Fibroblast of skin of left quadriceps (primary cell): ENCODE results near the gene BAIAP2.

Source experiments
- DNase-seq, 2 experiments: peaks; one replicate each; pipeline ENCODE4 v3.0.0-alpha.2; 2013; ENCODE audit warnings: low read depth in 2 of 2

BAIAP2 gene

DNA sequence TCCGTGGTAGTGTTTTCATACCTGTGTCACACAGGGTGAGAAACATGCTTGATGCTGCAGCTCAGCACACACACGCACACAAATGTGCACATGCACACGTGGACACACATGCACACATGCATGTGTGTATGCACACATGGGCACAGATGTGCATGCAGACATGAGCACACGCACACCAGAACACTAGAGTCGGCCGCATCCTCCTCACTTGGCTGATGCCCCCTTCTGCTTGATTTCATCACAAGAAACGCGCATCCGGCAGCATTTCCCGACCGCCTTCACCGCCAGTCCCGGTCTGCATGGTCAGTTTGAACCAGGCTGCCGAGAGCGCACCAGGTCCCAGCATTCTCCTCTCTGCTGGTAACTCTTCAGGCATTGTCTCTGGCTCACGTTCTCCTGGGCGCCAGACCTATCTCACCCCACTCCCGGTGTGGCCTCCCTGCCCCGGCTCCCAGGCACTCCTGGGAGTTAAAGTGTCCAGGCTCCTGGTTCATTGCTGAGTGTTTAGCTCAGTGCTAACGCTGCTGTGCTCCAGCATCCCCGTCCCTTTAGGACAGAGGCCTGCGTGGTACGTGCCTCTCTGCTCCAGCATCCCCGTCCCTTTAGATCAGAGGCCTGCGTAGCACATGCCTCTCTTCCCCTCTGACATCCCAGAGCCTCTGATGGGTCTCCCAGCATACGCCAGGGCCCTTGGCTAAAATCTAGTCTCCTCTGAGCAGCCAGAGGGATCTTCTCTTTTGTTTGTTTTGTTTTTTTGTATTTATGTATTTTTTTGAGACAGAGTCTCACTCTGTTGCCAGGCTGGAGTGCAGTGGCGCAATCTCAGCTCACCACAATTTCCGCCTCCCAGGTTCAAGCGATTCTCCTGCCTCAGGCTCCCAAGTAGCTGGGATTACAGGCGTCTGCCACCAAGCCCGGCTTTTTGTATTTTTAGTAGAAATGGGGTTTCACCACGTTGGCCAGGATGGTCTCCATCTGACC, 16.0 kb downstream of the BAIAP2 start:
- no peak for DNase-seq

DNA sequence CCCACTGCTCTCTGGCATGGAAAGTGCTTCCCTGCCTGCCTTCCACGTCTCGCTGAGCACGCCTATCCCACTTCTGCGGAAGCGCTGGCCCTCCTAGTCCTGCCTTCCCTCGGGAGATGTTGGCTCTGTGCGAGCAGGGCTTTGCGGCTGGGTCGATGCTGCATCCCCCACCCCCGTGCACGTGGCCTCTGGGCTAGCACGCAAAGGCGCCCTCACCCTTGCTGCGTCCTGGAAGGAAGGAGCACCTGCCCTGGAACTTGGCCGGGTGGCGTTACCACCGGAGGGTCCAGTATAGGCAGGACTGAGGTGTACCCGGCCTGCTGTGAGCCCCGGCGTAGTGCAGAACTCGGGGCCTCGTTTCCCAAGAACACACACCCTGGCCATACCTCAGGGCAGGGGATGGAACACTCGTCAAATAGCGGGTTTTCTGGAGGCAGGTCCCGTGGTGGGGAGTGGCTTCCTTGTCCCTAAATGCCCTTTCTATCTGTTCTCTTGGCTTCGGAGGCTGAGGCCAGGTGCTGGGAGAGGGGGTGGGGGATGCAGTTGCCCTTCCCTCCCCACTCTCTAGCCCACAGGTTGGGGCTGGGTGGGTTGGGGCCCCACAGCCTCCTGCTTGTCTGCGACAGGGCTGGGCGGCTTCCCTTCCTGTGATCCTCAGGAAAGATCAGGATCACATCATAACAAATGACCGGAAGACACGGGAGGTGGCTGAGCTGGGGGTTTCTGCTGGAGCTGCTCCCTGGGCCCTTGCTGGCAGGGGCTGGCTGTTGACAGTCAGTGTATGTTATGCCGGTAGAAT, 17.4 kb downstream of the BAIAP2 start:
- no peak for DNase-seq

DNA sequence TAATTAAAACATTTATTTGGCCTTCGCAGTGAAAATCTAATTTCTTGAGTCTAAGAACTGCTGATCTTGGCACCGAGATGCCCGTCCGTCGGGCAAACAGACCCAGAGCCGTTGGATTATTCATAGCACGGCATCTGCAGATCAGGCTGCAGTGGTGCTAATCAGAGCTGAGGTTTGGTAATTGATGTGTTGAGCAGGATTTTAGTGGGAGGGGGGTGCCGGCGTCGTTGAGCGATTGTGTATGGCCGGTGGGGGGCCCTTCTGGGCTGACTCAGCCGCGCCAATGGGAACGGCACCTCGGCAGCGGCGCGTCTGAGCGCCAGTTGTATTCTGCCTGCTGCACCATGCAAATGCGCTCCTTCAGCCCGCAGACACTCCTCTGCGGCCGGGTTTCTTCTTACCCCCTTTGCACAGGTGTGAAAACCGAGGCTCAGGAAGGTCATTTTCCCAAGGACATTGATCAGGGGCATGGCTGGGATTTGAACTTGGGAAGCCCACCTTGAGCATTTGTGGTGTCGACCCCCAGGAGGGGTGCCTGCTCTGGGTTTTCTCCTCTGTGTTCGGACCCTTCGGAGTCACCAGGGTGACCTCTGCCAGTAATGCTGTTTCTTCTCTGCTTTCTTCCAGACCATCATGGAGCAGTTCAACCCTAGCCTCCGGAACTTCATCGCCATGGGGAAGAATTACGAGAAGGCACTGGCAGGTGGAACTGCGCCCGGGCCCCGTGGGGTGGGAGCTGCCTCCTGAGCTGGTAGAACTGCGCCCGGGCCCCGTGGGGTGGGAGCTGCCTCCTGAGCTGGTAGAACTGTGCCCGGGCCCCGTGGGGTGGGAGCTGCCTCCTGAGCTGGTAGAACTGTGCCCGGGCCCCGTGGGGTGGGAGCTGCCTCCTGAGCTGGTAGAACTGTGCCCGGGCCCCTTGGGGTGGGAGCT, 18.4 kb downstream of the BAIAP2 start:
- no peak for DNase-seq

DNA sequence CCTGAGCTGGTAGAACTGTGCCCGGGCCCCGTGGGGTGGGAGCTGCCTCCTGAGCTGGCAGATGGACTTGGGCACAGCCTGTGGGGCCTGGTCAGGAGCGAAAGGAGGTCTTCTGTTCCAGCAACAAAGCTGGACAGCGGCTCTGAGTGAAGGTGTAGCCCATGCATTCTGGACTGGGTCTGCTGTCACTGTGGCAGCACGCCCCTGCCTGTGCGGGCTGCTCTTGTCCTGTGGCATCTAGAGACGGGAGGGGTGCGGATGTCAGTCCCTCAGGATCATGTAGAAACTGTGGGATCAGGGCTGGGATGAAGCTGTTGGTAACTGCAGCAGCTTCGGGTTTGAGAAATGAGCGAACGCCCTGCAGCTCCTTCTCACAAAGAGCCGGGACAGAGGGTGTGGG, 19.4 kb downstream of the BAIAP2 start:
- no peak for DNase-seq

DNA sequence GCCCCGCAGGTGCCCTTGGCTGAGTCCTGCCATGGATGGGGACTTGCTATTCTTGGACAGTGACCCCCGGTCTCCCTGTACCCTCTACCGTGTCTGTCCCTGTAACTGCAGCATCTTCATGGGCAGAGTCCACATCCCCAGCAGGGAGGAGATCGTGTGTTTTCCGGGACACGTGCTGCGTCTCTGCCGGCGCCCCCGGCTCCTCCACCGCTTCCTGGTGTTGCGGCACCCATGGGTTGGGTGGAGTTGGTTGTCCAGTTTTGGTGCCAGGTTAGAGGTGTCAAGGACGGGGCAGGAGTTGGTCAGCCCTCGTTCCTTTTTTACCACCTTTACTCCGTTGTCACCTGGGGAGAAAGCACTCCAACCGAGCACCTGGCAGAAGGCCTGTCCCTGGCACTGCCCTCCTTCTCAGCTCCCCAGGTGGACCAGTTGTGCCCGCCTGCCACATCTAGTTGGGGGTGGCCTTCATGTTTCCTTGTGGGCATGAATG, 20.0 kb downstream of the BAIAP2 start:
- no peak for DNase-seq

DNA sequence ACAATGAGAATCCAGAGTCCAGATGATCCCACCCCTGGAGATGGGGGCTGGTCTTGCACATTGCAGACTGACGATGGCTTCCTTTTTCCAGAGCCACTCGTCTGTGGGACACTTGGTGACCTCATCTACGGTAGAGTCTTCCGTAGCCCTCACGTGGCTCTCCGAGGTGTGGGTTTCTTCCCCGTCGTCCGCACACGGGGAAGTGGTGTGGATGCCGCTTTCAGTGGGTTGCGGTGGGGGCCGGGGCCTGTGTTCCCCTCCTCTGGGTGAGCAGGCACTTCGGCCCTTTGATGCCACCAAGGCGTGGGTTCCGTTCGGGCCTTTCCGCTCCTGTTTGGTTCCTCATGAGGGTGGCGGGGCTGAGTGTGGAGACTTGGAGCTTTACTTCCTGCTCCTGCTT, 21.4 kb downstream of the BAIAP2 start:
- DNase-seq: no peak

DNA sequence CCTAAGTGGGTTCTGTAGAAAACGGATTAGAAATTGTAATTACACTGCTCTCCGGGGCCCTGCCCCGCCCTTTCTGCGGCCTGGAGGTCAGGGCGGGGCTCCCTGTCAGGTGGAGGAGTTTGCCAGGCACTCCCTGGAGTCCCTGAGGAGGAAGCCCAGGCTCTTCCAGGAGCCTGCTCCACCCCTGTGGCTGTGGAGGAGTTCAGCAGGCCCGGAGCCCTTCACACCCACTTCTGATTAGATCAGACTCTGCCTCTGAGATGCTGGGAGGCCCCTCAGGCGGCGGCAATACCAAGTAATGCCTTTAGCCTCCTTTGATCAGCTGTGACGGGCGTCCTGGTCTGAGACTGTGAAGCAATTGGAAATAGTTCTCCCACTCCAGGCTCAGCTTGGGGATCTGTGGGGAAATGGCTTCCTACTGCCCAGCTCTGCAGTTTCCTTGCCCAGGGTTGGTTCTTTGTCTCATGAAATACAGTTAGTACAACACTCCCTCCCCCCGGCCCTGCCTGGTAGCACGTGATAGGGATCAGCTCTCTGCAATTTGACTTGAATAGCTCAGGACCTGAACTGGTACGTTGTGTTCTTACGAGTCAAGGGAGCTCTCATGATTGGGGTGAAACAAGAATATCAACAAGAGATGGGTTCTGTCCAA, 22.3 kb downstream of the BAIAP2 start:
- no peak for DNase-seq

DNA sequence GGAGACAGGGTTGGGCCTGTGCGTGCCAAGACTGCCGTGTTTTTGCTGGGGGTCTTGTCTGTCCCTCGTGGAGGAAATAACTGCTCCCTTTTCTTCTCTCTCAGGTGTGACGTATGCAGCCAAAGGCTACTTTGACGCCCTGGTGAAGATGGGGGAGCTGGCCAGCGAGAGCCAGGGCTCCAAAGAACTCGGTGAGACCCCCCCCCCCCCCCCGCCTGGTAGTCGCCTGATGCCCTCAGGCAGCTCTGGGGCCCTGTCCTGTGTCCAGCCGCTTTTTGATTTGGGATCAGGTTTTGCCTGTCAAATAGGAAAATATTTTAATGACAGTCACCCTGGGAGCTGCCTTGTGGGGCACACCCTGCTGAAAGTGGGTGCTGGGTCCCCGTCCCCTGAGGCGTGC, 22.8 kb downstream of the BAIAP2 start:
- no peak for DNase-seq

DNA sequence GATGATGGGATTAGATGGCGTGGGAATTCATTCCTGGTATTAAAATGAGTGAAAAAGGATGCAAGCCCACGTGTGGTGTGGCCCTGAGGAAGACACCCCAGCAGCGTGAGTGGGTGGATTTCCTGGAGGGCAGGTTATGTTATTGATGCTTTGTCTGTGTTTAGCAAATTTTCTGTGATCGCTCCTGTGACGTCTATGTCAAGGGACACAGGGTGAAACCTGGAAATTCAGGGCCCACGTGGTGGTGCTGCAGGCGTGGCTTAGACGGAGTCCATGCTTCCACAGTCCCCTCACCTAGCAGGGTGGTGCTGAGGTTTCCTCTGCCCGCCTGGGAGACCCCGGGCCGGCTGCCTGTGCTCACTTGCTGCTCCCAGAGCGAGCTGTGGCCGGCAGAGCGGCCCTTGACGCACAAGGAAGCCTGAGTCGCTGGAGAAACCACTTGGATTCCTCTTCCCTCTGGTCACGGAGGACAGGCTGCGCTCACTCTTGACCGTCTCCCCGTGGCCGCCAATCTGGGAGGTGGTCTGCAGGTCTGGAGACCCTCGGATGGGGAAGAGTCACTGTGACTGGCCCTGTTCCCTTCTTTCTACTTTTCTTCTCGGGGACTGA, 23.4 kb downstream of the BAIAP2 start:
- no peak for DNase-seq

DNA sequence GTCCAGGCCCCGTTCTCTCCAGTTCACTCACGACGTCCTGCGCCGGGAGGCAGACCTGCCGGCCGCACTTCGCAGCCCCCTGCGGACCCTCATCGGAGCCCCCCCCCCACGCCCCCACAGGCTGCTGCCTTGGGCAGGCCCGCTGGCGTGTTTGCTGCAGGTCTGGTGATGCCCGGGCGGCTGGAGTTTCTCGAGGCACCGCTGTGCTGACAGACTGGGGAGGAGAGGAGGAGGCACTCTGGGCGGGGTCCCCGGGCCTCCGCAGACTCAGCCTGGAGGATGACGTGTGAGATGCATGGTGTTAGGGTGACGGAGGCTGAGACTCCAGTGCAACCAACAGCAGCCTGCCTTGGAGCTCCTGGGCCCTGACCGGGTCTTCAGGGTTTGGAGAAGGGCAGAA, 24.1 kb downstream of the BAIAP2 start:
- DNase-seq: no peak

DNA sequence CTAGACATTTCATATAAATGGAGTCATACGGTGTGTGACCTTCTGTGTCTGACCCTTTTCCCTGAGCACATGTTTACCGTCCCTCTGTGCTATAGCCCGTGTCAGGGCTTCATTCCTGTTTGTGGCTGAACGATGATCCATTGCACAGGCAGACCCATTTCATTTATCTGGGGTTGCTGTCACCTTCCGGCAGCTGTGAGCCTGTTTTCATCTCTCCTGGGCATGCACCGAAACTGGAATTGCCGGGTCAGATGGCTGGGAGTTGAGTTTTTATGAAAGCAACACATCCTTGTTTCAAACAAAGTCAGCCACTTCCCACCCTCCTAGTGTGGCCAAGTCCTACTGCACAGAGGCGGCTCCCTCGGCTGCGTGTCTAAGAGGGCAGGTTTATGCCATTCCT, 25.5 kb downstream of the BAIAP2 start:
- DNase-seq: no peak

DNA sequence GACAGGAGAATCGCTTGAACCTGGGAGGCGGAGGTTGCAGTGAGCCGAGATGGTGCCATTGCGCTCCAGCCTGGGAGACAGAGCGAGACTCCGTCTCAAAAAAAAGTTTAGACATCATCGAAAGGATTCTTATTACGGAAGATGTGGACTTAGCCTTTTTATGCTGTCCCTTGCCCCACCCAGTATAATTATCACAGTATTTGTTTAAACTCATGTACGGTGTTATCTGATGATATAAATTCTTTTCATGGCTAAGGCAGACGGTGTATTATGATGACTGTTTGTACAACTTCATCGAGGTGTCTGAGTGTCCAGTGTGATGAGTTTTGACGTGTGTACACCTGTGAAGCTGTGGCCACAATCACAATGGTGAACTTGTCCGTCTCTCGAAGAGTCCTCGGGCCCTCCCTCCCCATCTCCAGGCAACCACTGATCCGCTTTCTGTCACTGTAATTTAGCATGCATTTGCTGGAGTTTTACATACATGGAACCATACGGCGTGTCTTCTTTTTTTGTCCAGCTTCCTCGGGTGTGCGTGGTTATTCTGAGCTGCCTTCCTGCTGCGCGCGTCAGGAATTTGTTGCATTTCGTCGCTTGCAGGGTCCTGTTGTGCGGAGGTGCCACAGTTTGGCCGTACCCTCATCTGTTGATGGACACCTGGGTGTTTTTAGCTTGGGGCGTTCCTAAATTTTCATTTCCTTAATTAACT, 26.2 kb downstream of the BAIAP2 start:
- no peak for DNase-seq

DNA sequence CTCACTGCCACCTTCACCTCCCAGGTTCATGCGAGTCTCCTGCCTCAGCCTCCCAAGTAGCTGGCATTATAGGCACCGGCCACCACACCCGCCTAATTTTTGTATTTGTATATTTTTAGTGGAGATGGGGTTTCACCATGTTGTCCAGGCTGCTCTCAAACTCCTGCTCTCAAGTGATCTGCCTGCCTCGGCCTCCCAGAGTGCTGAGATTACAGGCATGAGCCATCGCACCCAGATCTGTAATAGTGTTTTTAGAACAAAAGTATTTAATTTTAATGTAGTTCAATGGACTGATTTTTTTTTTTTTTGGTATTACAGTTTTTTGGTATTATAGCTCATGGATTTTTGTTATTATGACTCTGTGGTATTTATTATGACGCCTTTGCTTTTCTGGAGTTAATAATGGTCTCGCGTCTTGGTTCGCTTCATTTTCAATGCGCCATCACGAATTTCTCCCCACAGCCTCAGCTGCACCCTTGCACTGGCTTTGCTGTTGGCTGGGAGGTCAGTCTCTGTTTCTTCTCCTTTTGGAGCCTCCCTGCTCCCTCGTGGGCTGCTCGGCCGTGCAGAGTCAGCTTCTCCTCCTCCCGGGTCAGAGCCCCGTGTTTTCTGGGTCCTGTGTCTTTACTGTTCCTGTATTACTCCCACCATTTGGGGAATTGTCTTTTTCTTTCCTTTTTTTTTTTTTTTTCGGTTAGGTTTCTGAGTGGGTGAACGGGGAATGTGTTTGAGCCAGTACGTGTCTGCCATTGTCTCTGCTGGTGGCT, 27.2 kb downstream of the BAIAP2 start:
- DNase-seq: no peak

DNA sequence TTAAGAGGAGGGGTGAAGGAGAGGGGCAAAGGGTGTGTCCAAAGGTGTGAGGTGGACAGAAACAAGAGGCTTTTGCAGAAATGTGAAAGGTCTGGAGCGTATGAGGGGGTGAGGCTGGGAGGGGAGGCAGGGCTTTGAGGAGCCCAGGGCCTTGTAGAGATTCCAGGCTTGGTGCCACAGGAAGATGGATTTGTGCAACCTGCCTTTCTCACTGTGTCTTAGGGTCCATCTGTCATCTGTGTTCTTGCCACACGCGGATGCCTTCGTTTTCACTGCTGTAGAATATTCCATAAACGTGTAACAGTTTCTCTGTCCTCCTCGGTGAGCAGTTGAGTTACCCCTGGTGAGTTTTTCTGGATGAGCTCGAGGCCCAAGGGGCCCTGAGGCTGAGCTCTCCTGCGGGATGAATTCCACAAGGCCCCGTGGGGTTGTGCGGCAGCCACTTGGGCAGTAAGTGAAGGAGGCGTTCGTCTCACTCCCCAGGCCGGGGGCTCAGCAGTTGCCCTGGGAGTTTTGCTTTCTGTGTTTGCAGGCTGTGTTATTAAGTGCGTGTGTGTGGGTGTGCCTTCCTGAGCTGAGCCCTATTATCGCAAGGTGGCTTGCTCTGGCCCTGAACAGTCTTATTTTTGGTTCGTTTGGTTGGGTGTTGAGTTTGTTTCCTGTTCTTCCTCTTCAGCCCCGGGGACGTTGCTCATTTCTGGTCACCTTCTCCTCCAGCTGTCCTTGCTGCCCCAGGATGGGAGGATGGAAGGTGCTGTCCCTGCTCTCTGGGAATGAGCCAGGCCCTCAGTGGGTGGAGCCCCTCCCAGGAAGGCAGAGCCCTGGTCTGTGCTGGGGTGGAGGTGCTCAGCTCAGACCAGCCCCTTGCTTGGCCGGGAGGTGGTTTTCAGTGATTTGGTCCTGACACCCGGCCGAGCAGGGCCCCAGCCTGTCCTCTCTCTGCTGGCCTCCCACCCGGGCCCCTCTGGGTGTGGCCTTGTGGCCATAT, 28.4 kb downstream of the BAIAP2 start:
- DNase-seq: no peak

DNA sequence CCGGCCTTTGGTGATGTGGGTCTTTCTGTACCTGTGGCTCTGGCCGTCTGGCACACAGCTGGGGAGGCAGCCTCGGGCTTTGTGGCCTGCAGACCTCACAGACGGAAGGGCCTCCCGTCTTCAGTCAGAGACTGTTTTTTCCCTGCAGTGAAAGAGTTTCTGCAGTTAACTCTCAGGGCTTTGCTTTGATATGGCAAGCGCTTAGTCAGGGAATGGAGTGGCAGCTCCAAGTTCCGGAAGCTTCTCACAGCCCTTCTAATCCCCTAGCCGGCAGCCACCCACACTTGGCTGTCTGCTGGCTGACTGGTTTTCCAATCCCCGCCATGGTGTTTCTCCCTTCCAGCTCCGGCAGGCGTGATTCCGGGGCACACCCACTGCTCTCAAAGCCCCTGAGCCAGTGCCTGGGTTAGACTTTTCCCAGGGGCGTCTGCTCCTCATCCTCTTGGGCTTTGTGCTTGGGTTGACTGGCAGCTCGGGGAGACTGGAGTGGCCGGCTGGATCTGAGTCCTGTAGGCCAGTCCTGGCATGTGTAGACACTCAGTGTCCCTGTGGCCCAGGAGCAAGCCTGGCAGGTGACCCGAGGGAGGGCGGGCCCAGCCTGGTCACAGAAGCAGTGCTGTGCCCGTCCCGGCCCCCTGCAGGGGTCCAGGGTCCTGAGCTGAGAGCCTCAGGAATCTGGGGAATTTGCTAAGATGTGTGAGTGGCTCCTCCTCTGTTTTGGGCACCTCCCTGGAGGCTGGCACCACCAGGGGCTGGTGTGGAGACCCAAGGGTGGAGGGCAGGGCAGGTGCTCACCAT, 29.9 kb downstream of the BAIAP2 start:
- DNase-seq: peak; percentile 23 to 28

DNA sequence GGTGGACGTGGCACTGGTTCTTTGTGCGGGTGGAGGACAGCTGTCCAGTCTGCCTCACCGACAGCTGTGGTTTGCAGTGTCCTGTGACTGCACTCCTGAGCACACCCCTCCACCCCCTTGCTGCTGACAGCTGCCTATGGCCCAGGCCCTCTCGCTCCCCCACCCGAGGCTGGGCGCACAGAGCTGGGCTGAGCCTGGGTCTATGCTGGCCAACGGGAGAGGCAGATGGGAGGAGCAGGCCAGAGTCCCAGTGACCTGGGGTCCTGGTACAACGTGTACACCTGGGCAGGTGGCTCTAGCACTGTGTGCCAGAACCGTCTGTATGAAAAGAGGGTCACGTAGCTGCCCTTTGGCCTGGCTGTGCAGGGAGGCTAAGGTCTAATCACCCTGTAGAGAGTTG, 30.5 kb downstream of the BAIAP2 start:
- DNase-seq: no peak

DNA sequence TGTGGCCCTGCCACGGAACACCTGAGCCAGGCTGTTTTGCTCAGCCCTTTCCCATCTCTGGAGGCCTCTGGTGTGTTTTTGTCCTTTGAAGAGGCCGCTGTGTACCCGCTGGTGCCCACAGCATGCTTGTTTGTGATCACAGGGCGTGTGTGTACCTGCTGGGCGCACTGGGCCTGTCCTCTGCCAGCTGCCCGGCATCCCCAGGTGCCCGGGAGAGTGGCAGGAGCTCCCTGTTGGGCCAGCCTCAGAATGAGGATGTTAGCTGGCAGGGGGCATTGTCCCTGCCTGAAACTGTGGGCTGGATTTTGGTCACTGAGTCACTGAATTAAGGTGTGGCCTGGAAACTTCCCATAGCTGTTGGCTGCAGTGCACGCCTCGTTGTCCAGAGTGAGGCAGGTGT, 31.1 kb downstream of the BAIAP2 start:
- no peak for DNase-seq
